Measurements from ENCODE around the gene ACSF3.

DNA sequence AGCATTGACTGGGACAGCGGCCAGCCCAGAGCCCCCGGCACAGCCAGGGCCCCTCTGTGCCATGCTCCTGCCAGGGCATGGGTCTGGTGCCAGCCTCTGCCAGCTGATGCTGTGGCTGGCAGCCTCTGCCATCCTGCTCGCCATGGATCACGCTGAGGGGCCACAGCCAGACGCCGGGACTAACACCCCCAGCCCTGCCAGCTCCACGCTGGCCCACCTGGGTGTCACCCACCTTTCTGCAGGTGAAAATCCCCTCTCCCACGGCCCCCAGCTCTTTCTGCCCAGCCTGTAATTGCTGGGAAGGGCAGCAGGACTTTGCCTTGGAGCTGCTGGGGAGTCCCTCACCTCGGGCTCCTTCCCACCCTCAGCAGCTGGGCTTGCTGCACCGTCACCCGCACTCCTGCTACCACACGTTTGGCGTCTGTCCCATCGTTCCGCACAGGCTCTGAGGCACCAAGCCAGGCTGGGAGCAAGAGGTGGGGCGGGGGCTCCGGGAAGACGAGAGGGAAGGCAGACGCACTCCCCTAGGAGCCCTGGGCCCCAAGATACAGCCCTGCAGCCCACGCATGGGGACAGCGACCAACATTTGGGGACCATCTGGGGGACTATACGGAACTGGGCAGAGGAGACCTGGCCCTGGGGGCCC lies 42.0 kb upstream of the ACSF3 start:
- TF ChIP-seq, protein P1, sequence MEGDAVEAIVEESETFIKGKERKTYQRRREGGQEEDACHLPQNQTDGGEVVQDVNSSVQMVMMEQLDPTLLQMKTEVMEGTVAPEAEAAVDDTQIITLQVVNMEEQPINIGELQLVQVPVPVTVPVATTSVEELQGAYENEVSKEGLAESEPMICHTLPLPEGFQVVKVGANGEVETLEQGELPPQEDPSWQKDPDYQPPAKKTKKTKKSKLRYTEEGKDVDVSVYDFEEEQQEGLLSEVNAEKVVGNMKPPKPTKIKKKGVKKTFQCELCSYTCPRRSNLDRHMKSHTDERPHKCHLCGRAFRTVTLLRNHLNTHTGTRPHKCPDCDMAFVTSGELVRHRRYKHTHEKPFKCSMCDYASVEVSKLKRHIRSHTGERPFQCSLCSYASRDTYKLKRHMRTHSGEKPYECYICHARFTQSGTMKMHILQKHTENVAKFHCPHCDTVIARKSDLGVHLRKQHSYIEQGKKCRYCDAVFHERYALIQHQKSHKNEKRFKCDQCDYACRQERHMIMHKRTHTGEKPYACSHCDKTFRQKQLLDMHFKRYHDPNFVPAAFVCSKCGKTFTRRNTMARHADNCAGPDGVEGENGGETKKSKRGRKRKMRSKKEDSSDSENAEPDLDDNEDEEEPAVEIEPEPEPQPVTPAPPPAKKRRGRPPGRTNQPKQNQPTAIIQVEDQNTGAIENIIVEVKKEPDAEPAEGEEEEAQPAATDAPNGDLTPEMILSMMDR (IDR thresholded peaks at IDR 0.05): no peak
- TF ChIP-seq POLR2A (IDR thresholded peaks at IDR 0.05): no peak
